Naive thymus-derived CD4-positive, alpha-beta T cell (primary cell): Measurements from ENCODE around the gene GMPR. TPM values are rescaled to one million over a fixed set of nuclear protein-coding genes. Genes with fewer than 3 reads are reported as not detected.

Source experiments
- ATAC-seq: fragments of 150-1000 bp; cut with Tn5 transposase; 2 replicates; pipeline ENCODE4 v1.10.0; 2021; ENCODE audit warnings: mild to moderate bottlenecking, moderate library complexity
- CTCF ChIA-PET: fragments of 350-600 bp; sonication (Branson Sonifier 250); formaldehyde crosslinking; loops from one replicate; lab custom pipeline; 2021; ENCODE audit warnings: antibody characterized with exemption; lab: Charles Lee
- POLR2A ChIA-PET: fragments of 350-600 bp; sonication (Branson Sonifier 250); formaldehyde crosslinking; loops from one replicate; lab custom pipeline; 2021; ENCODE audit warnings: antibody characterized with exemption, inconsistent platforms; lab: Charles Lee
- DNase-seq, 9 donors: peaks; one replicate each; pipeline versions ENCODE4 v3.0.0 to v3.0.0-alpha.2; 2020 to 2022; ENCODE audit warnings: mixed read lengths in 1 of 9
- H3K27ac ChIP-seq: one replicate; pipeline ENCODE4 v1.7.0; 2013; ENCODE audit warnings: mild to moderate bottlenecking, low read depth, low read length, moderate library complexity
- H3K27me3 ChIP-seq, 2 donors: one replicate each; pipeline ENCODE4 v1.7.0; 2013; ENCODE audit warnings: low read length in 2 of 2, mild to moderate bottlenecking in 2 of 2, moderate library complexity in 2 of 2; ENCODE audit not compliant: control insufficient read depth in 2 of 2, insufficient read depth in 2 of 2
- H3K36me3 ChIP-seq, 3 experiments: 1 replicate in 2 of 3; 2 replicates in 1 of 3; pipeline ENCODE4 v1.7.0; 2013; ENCODE audit warnings: low read length in 3 of 3, mild to moderate bottlenecking in 3 of 3, moderate library complexity in 1 of 3; ENCODE audit not compliant: insufficient read depth in 3 of 3, control insufficient read depth in 2 of 3
- H3K4me1 ChIP-seq, 2 donors: one replicate each; pipeline ENCODE4 v1.7.0; 2013; ENCODE audit warnings: low read length in 2 of 2, mild to moderate bottlenecking in 2 of 2, moderate library complexity in 1 of 2; ENCODE audit not compliant: control insufficient read depth in 2 of 2, insufficient read depth in 2 of 2
- H3K4me3 ChIP-seq: 2 replicates; pipeline ENCODE4 v1.7.0; 2013; ENCODE audit warnings: mild to moderate bottlenecking, low read length
- H3K9me3 ChIP-seq, 3 experiments: 1 replicate in 2 of 3; 2 replicates in 1 of 3; pipeline ENCODE4 v1.7.0; 2013; ENCODE audit warnings: low read length in 3 of 3; ENCODE audit not compliant: control insufficient read depth in 2 of 3
- H3K27ac Mint-ChIP-seq, 9 donors: one replicate each; pipeline ENCODE4 v1.8.0; 2020 to 2022; ENCODE audit warnings: mixed read lengths in 9 of 9, mild to moderate bottlenecking in 8 of 9, moderate library complexity in 5 of 9, inconsistent platforms in 2 of 9
- H3K27me3 Mint-ChIP-seq, 5 donors: one replicate each; pipeline ENCODE4 v1.8.0; 2021 to 2022; ENCODE audit warnings: mixed read lengths in 5 of 5, mild to moderate bottlenecking in 1 of 5
- H3K36me3 Mint-ChIP-seq, 5 donors: one replicate each; pipeline ENCODE4 v1.8.0; 2020 to 2022; ENCODE audit warnings: mixed read lengths in 5 of 5, mild to moderate bottlenecking in 3 of 5, inconsistent platforms in 1 of 5
- H3K4me1 Mint-ChIP-seq, 7 donors: one replicate each; pipeline ENCODE4 v1.8.0; 2020 to 2022; ENCODE audit warnings: mixed read lengths in 7 of 7, mild to moderate bottlenecking in 3 of 7, inconsistent platforms in 1 of 7
- H3K4me3 Mint-ChIP-seq, 10 donors: one replicate each; pipeline ENCODE4 v1.8.0; 2020 to 2022; ENCODE audit warnings: mild to moderate bottlenecking in 10 of 10, mixed read lengths in 10 of 10, moderate library complexity in 6 of 10, inconsistent platforms in 2 of 10
- H3K9me3 Mint-ChIP-seq, 11 donors: one replicate each; pipeline ENCODE4 v1.8.0; 2020 to 2022; ENCODE audit warnings: mixed read lengths in 11 of 11, mild to moderate bottlenecking in 4 of 11, inconsistent platforms in 1 of 11, moderate library complexity in 1 of 11
- intact Hi-C, 2 donors: fragments of 100-400 bp; cut with micrococcal nuclease; formaldehyde crosslinking; loops; one replicate each; pipeline ENCODE4 v1.15.1; 2023
- polyA plus RNA-seq, 2 donors: library from polyadenylated mRNA; unstranded; fragments of 300-500 nt; fragmentation: Illumina TruSeq; gene quantifications; one replicate each; pipeline ENCODE4 v1.2.3, GENCODE V29; 2021
- total RNA-seq, 6 experiments: library from RNA in 5 of 6; stranded (reverse) in 5 of 6; gene quantifications; 1 replicate in 5 of 6; 2 replicates in 1 of 6; pipeline ENCODE4 v1.2.3 and lab custom pipeline; 2021 to 2026

GMPR gene
- total and polyA plus RNA-seq, 7 experiments from 2014 or later, result 0.60 to 2.1 (median 0.93) TPM; not detected in 2

GRCh38 chr6:16274483-16274882 lies 36.1 kb downstream of the GMPR start:
- intact Hi-C loops, result no loop called here
- Mint-ChIP-seq H3K27ac (no peak overlapping the region), H3K4me1 (peaks cover 0 to 7% (median 0%) of the 10 kb centered on the region in 7 donors), H3K4me3 (no peak overlapping the region), H3K9me3 (peaks cover 0 to 2% (median 0%) of the 10 kb centered on the region in 11 donors), H3K27me3 (peaks cover 0 to 8% (median 0%) of the 10 kb centered on the region in 5 donors), H3K36me3 (no peaks in the 10 kb centered on the region)
- no peaks in the 10 kb centered on the region for H3K36me3 ChIP-seq
- DNase-seq (no peak), ATAC-seq (no peak)
- ChIA-PET POLR2A (interaction anchor here (0.6 kb wide), 1 partner anchor 1550 kb away, joined by 4 read pairs; no protein-coding TSS in a partner anchor), CTCF (no interaction called here)
- no peak overlapping the region for H3K27ac ChIP-seq
- no peaks in the 10 kb centered on the region for H3K4me1 ChIP-seq
- H3K4me3 ChIP-seq, result no peak overlapping the region
- no peaks in the 10 kb centered on the region for H3K27me3 ChIP-seq
- no peaks in the 10 kb centered on the region for H3K9me3 ChIP-seq

GRCh38 chr6:16274885-16275589 lies 36.6 kb downstream of the GMPR start:
- no peaks in the 10 kb centered on the region for H3K9me3 Mint-ChIP-seq

GRCh38 chr6:16277101-16277981 lies 39.0 kb downstream of the GMPR start:
- H3K27ac Mint-ChIP-seq, result peak overlapping the region in 1 of 9 donors; percentile 6
- POLR2A ChIA-PET, result no interaction called here
- no peaks in the 10 kb centered on the region for H3K9me3 Mint-ChIP-seq
- H3K4me3 Mint-ChIP-seq, result no peak overlapping the region
- H3K4me1 ChIP-seq, result no peaks in the 10 kb centered on the region
- H3K4me1 Mint-ChIP-seq, result peaks cover 0 to 7% (median 0%) of the 10 kb centered on the region in 7 donors
- no peaks in the 10 kb centered on the region for H3K36me3 Mint-ChIP-seq
- H3K27me3 ChIP-seq, result no peaks in the 10 kb centered on the region
- ATAC-seq (peak; percentile 54), DNase-seq (peak in 1 of 9 donors; percentile 29)
- no peaks in the 10 kb centered on the region for H3K9me3 ChIP-seq
- no peaks in the 10 kb centered on the region for H3K36me3 ChIP-seq
- no peak overlapping the region for H3K27ac ChIP-seq
- H3K4me3 ChIP-seq, result no peak overlapping the region
- H3K27me3 Mint-ChIP-seq, result peaks cover 0 to 8% (median 0%) of the 10 kb centered on the region in 5 donors
- CTCF ChIA-PET, result interaction anchor here (1.7 kb wide), 1 partner anchor 10 kb away, joined by 4 read pairs; no protein-coding TSS in a partner anchor
- intact Hi-C loops, result no loop called here

More at GRCh38 chr6:16274885-16275589, 36.6 kb downstream of the GMPR start:
- no peaks in the 10 kb centered on the region for H3K4me1 ChIP-seq
- no peak overlapping the region for H3K27ac Mint-ChIP-seq
- H3K27me3 ChIP-seq, result no peaks in the 10 kb centered on the region
- DNase-seq (no peak), ATAC-seq (no peak)
- peaks cover 0 to 7% (median 0%) of the 10 kb centered on the region in 7 donors for H3K4me1 Mint-ChIP-seq
- H3K27ac ChIP-seq, result no peak overlapping the region
- H3K36me3 ChIP-seq, result no peaks in the 10 kb centered on the region
- ChIA-PET CTCF (no interaction called here), POLR2A (interaction anchor here (0.6 kb wide), 1 partner anchor 1549 kb away, joined by 4 read pairs; no protein-coding TSS in a partner anchor)
- no peaks in the 10 kb centered on the region for H3K9me3 ChIP-seq
- no peaks in the 10 kb centered on the region for H3K36me3 Mint-ChIP-seq
- H3K27me3 Mint-ChIP-seq, result peaks cover 0 to 8% (median 0%) of the 10 kb centered on the region in 5 donors
- H3K4me3 ChIP-seq, result no peak overlapping the region
- no peak overlapping the region for H3K4me3 Mint-ChIP-seq
- intact Hi-C loops, result no loop called here

GRCh38 chr6:16278048-16278724 lies 39.8 kb downstream of the GMPR start:
- H3K36me3 ChIP-seq, result no peaks in the 10 kb centered on the region
- no peaks in the 10 kb centered on the region for H3K9me3 ChIP-seq
- no peaks in the 10 kb centered on the region for H3K27me3 ChIP-seq
- DNase-seq (no peak), ATAC-seq (no peak)
- intact Hi-C loops, result no loop called here
- ChIA-PET CTCF (no interaction called here), POLR2A (no interaction called here)
- Mint-ChIP-seq H3K27me3 (peaks cover 0 to 8% (median 0%) of the 10 kb centered on the region in 5 donors), H3K4me3 (no peak overlapping the region), H3K27ac (no peak overlapping the region), H3K36me3 (no peaks in the 10 kb centered on the region), H3K9me3 (no peaks in the 10 kb centered on the region), H3K4me1 (peaks cover 0 to 7% (median 0%) of the 10 kb centered on the region in 7 donors)
- H3K4me3 ChIP-seq, result no peak overlapping the region
- H3K4me1 ChIP-seq, result no peaks in the 10 kb centered on the region
- no peak overlapping the region for H3K27ac ChIP-seq

GRCh38 chr6:16278750-16279149 lies 40.4 kb downstream of the GMPR start:
- Mint-ChIP-seq H3K9me3 (no peaks in the 10 kb centered on the region), H3K36me3 (no peaks in the 10 kb centered on the region), H3K4me3 (no peak overlapping the region), H3K27ac (no peak overlapping the region), H3K27me3 (peaks cover 0 to 8% (median 0%) of the 10 kb centered on the region in 5 donors), H3K4me1 (peaks cover 0 to 5% (median 0%) of the 10 kb centered on the region in 7 donors)
- H3K4me1 ChIP-seq, result no peaks in the 10 kb centered on the region
- DNase-seq (no peak), ATAC-seq (no peak)
- ChIA-PET POLR2A (no interaction called here), CTCF (no interaction called here)
- intact Hi-C loops, result no loop called here
- H3K27me3 ChIP-seq, result no peaks in the 10 kb centered on the region
- H3K36me3 ChIP-seq, result no peaks in the 10 kb centered on the region
- no peaks in the 10 kb centered on the region for H3K9me3 ChIP-seq
- no peak overlapping the region for H3K4me3 ChIP-seq
- no peak overlapping the region for H3K27ac ChIP-seq

GRCh38 chr6:16279243-16279642 lies 40.9 kb downstream of the GMPR start:
- Histone ChIP-seq H3K4me3 (no peak overlapping the region), H3K27me3 (no peaks in the 10 kb centered on the region), H3K27ac (no peak overlapping the region), H3K9me3 (no peaks in the 10 kb centered on the region), H3K36me3 (no peaks in the 10 kb centered on the region), H3K4me1 (no peaks in the 10 kb centered on the region)
- DNase-seq, result no peak
- CTCF ChIA-PET, result no interaction called here
- no peaks in the 10 kb centered on the region for H3K9me3 Mint-ChIP-seq
- POLR2A ChIA-PET, result no interaction called here
- no peaks in the 10 kb centered on the region for H3K36me3 Mint-ChIP-seq
- ATAC-seq, result no peak
- H3K4me1 Mint-ChIP-seq, result peaks cover 0 to 5% (median 0%) of the 10 kb centered on the region in 7 donors
- no peak overlapping the region for H3K4me3 Mint-ChIP-seq
- peaks cover 0 to 6% (median 0%) of the 10 kb centered on the region in 5 donors for H3K27me3 Mint-ChIP-seq
- intact Hi-C loops, result no loop called here
- no peak overlapping the region for H3K27ac Mint-ChIP-seq
